Epithelial cell of esophagus (primary cell): ENCODE results near the gene ANXA4.
A peak's percentile ranks its signal among the peaks of the same experiment; 100 is the strongest.

Experiments
- DNase-seq: peaks from one replicate; pipeline ENCODE4 v3.0.0; 2010; ENCODE audit warnings: low read depth
- H3K4me3 ChIP-seq: 2 replicates; pipeline ENCODE4 v1.5.1; 2011; ENCODE audit warnings: mild to moderate bottlenecking, low read length, control low read depth
- CTCF ChIP-seq: IDR thresholded peaks from 2 replicates; pipeline ENCODE4 v1.5.1; 2011; ENCODE audit warnings: low read depth, mild to moderate bottlenecking, low read length, control low read depth, inconsistent platforms; ENCODE audit not compliant: insufficient read depth; ENCODE audit errors: missing control alignments

Gene ANXA4

GRCh38 chr2:69766014-69766413, 24.1 kb downstream of the ANXA4 start:
- peak; percentile 48 for DNase-seq
- TF ChIP-seq CTCF, result no peak

GRCh38 chr2:69767034-69767433, 25.1 kb downstream of the ANXA4 start:
- no peak for TF ChIP-seq CTCF
- no peak overlapping the region for H3K4me3 ChIP-seq
- no peak for DNase-seq

More at GRCh38 chr2:69766014-69766413, 24.1 kb downstream of the ANXA4 start:
- no peak overlapping the region for H3K4me3 ChIP-seq

GRCh38 chr2:69768235-69768634, 26.3 kb downstream of the ANXA4 start:
- no peak for DNase-seq
- H3K4me3 ChIP-seq, result no peak overlapping the region
- TF ChIP-seq CTCF, result no peak

- TF ChIP-seq CTCF, result no peak
- no peak for DNase-seq
- no peak overlapping the region for H3K4me3 ChIP-seq
Observed at GRCh38 chr2:69768789-69769188, 26.9 kb downstream of the ANXA4 start.

DNA sequence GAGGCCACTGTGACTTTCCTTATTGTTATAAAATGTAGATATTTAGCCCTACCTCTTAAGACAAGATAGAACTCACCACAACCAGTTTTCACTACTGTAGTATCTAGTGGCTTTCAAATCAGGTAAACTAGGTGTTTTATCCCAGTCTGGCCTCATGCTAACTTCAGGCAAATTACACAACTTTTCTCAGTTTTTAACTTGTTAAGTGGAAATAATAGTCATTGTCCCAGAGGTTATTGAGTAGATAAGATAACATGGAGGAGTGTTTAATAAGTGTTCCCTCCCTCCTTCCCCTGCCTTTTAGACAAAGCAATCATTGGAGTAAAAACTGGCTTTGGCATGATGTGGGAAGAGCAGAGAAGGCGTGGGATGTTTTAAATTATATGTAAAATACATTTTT, 27.3 kb downstream of the ANXA4 start:
- no peak for TF ChIP-seq CTCF
- no peak overlapping the region for H3K4me3 ChIP-seq
- DNase-seq, result no peak

- no peak for TF ChIP-seq CTCF
- DNase-seq, result peak; percentile 86
- H3K4me3 ChIP-seq, result no peak overlapping the region
Observed at GRCh38 chr2:69770193-69770702, 28.3 kb downstream of the ANXA4 start.

DNA sequence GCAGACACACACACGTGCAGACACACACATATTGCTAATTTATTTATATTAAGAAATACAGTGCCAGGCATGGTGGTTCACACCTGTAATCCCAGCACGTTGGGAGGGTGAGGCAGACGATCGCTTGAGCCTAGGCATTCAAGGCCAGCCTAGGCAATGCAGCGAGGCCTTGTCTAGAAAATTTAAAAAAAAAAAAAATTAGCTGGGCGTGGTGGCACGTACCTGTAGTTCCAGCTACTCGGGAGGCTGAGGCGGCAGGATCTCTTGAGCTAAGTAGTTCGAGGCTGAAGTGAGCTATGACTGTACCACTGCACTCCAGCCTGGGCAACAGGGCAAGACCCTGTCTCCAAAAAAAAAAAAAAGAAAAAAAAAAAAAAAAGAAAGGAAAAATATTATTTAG, 28.8 kb downstream of the ANXA4 start:
- no peak for TF ChIP-seq CTCF
- no peak overlapping the region for H3K4me3 ChIP-seq
- DNase-seq, result no peak
